ENCODE measurements around the gene LPAR6.

LPAR6 gene

GRCh38 chr13:48448285-48448958 is 35.5 kb upstream of the LPAR6 start:
- TF ChIP-seq, protein P1, sequence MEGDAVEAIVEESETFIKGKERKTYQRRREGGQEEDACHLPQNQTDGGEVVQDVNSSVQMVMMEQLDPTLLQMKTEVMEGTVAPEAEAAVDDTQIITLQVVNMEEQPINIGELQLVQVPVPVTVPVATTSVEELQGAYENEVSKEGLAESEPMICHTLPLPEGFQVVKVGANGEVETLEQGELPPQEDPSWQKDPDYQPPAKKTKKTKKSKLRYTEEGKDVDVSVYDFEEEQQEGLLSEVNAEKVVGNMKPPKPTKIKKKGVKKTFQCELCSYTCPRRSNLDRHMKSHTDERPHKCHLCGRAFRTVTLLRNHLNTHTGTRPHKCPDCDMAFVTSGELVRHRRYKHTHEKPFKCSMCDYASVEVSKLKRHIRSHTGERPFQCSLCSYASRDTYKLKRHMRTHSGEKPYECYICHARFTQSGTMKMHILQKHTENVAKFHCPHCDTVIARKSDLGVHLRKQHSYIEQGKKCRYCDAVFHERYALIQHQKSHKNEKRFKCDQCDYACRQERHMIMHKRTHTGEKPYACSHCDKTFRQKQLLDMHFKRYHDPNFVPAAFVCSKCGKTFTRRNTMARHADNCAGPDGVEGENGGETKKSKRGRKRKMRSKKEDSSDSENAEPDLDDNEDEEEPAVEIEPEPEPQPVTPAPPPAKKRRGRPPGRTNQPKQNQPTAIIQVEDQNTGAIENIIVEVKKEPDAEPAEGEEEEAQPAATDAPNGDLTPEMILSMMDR (IDR thresholded peaks at IDR 0.05; ENCODE audit: control extremely low read depth, extremely low read depth, low read depth, missing control alignments), result no peak
- ChIA-PET CTCF (interaction anchor here (0.9 to 1.3 kb wide), 3 partner anchors 12 to 132 kb away, joined by 3 to 4 read pairs (median 3); no protein-coding TSS in a partner anchor), POLR2A (no interaction called here)
- no peak for DNase-seq (ENCODE audit: extremely low spot score)

- ChIA-PET CTCF (no interaction called here), POLR2A (interaction anchor here (0.6 kb wide), 1 partner anchor 1861 kb away, joined by 5 read pairs; no protein-coding TSS in a partner anchor)
- TF ChIP-seq, protein P1 (IDR thresholded peaks at IDR 0.05; ENCODE audit: control extremely low read depth, extremely low read depth, low read depth, missing control alignments), result no peak
- no peak for DNase-seq (ENCODE audit: extremely low spot score)
Observed at GRCh38 chr13:48446464-48446863, 33.6 kb upstream of the LPAR6 start.

DNA sequence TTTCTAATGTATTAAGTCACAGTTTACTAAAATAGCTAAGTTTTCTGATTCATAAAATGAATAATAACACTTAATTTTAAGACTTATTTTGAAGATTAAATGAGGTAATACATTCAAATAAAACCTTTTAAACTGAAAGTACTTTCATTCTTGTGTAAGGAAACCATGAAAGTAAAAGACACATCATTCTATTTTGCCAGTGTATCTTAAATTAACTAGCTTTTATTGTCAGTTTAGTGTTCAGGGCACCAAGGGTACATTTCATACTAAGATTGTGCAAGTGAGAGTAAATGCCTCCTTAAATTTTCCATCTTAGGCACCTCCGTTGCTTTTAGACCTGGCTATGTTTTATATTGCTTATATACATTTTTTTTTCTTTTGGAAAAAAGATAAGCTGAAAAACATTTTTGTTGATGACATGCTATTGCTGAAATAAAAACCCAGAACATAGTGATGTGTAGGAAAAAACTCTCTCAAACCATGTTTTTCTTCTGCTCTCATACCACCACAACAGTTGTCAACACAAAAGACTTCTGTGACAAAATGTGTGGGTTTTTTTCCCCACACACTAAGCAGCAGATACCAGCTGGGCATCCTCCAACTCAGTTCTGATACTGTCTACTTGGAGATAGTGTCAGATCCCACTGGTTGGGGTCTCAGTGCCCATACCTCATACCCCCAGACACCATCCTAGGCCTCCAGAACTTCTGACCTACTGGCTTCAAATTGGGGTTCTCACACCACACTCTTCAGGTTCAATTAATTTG is 30.7 kb upstream of the LPAR6 start:
- DNase-seq (ENCODE audit: extremely low spot score), result no peak
- ChIA-PET CTCF (interaction anchor here (1.2 kb wide), 1 partner anchor 136 kb away, joined by 3 read pairs; no protein-coding TSS in a partner anchor), POLR2A (no interaction called here)
- TF ChIP-seq, protein P1 (IDR thresholded peaks at IDR 0.05; ENCODE audit: control extremely low read depth, extremely low read depth, low read depth, missing control alignments), result no peak

DNA sequence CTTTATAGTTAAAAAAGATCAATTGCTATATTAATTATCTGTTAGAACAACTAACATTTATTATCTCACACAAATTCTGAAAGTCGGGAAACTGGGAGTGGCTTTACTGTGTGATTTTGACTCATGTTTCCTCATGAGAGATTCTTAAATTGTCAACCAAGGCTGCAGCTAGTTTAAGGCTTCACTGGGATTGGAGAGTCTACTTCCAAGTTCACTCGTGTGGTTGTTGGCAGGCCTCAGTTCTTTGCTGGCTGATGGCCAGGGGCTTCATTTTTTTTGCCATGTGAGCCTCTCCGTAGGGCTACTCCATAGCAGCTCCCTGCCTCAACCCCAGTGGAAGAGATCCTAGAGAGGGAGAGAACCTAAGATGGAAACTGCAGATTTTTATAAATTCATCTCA is 24.5 kb upstream of the LPAR6 start:
- POLR2A ChIA-PET, result no interaction called here
- CTCF ChIA-PET, result no interaction called here
- TF ChIP-seq, protein P1 (IDR thresholded peaks at IDR 0.05; ENCODE audit: control extremely low read depth, extremely low read depth, low read depth, missing control alignments), result no peak
- DNase-seq (ENCODE audit: extremely low spot score), result no peak

DNA sequence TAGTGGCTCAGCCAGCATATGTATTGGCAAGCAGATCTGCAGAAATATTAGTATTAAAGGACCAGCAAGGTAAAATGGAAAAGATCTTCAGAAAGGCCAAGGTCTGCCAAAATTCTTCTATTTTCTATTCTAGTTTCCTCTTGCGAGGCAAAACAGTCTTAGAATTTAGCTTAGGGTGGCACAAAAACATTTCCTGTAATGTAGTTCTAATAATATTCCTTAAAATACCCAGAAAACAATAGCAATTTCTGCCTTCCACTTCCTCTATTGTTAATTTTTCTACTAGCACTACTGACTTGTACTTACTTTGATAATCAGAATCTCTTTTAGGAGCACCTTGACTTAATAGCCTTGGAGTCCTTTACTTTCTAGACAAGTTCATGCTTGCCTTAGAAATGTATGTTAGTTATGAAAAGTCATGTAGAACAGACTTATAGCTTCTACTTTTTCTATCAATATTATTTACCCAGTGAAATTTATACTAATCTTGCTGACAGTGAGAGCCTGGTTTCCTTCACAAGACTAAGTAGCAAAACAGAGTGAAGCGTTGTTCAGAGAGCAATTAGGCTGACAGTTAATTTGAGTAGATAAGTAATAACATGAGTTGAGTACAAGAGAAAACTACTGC is 23.9 kb upstream of the LPAR6 start:
- ChIA-PET CTCF (interaction anchor here (2.6 kb wide), 1 partner anchor 11 kb away, joined by 8 read pairs; no protein-coding TSS in a partner anchor), POLR2A (no interaction called here)
- TF ChIP-seq, protein P1 (IDR thresholded peaks at IDR 0.05; ENCODE audit: control extremely low read depth, extremely low read depth, low read depth, missing control alignments), result no peak
- DNase-seq (ENCODE audit: extremely low spot score), result no peak

DNA sequence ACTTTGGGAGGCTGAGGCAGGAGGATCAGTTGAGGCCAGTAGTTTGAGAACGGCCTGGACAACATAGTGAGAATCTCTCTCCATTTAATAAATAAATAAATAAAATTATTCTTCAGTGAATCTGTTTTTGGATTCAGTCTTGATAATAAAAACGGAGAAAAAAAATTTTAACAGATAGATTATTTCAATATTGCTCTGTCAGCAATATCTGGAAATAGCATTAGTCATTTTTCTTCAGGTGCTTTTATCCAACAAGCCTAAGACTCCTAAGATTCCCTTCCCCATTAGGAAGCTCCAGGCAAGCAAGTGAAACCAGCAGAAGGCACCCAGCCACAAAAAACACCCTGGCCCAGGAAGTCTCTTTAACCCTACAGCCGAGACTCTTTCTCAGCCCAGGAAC is 21.3 kb upstream of the LPAR6 start:
- ChIA-PET POLR2A (no interaction called here), CTCF (interaction anchor here (2.6 kb wide), 1 partner anchor 8 kb away, joined by 8 read pairs; no protein-coding TSS in a partner anchor)
- DNase-seq (ENCODE audit: extremely low spot score), result no peak
- TF ChIP-seq, protein P1 (IDR thresholded peaks at IDR 0.05; ENCODE audit: control extremely low read depth, extremely low read depth, low read depth, missing control alignments), result no peak
